Measurements from ENCODE around the gene SLC24A3.
A peak's percentile ranks its signal among the peaks of the same experiment; 100 is the strongest.

SLC24A3 gene

GRCh38 chr20:19712721-19713260 is 500.3 kb downstream of the SLC24A3 start:
- DNase-seq (ENCODE audit: low read depth in 2 of 2): no peak

GRCh38 chr20:19713822-19714578 is 501.6 kb downstream of the SLC24A3 start:
- DNase-seq (ENCODE audit: low read depth in 2 of 2): no peak

- no peak for DNase-seq (ENCODE audit: low read depth in 2 of 2)
These were observed 502.1 kb downstream of the SLC24A3 start for GRCh38 chr20:19714579-19714840.

GRCh38 chr20:19715986-19716385 is 503.5 kb downstream of the SLC24A3 start:
- no peak for DNase-seq (ENCODE audit: low read depth in 2 of 2)

- no peak for DNase-seq (ENCODE audit: low read depth in 2 of 2)
These were observed 506.4 kb downstream of the SLC24A3 start for GRCh38 chr20:19718880-19719279.

GRCh38 chr20:19720991-19721390 is 508.5 kb downstream of the SLC24A3 start:
- no peak for DNase-seq (ENCODE audit: low read depth in 2 of 2)

GRCh38 chr20:19723051-19723450 is 510.6 kb downstream of the SLC24A3 start:
- DNase-seq (ENCODE audit: low read depth in 2 of 2): no peak

GRCh38 chr20:19723813-19724430 is 511.5 kb downstream of the SLC24A3 start:
- no peak for DNase-seq (ENCODE audit: low read depth in 2 of 2)

GRCh38 chr20:19725373-19725772 is 512.9 kb downstream of the SLC24A3 start:
- no peak for DNase-seq (ENCODE audit: low read depth in 2 of 2)

- DNase-seq (ENCODE audit: low read depth in 2 of 2): no peak
These were observed 513.5 kb downstream of the SLC24A3 start for GRCh38 chr20:19725814-19726525.

- DNase-seq (ENCODE audit: low read depth in 2 of 2): no peak
These were observed 514.9 kb downstream of the SLC24A3 start for GRCh38 chr20:19727251-19727847.

GRCh38 chr20:19729672-19730071 is 517.2 kb downstream of the SLC24A3 start:
- no peak for DNase-seq (ENCODE audit: low read depth in 2 of 2)

GRCh38 chr20:19730706-19731105 is 518.3 kb downstream of the SLC24A3 start:
- no peak for DNase-seq (ENCODE audit: low read depth in 2 of 2)

- DNase-seq (ENCODE audit: low read depth in 2 of 2): no peak
These were observed 522.4 kb downstream of the SLC24A3 start for GRCh38 chr20:19734811-19735210.

- DNase-seq (ENCODE audit: low read depth in 2 of 2): peak in 1 of 2 donors; percentile 24
These were observed 523.0 kb downstream of the SLC24A3 start for GRCh38 chr20:19735446-19735845.

- no peak for DNase-seq (ENCODE audit: low read depth in 2 of 2)
These were observed 524.6 kb downstream of the SLC24A3 start for GRCh38 chr20:19737025-19737424.

GRCh38 chr20:19738951-19739350 is 526.5 kb downstream of the SLC24A3 start:
- no peak for DNase-seq (ENCODE audit: low read depth in 2 of 2)

- DNase-seq (ENCODE audit: low read depth in 2 of 2): no peak
These were observed 526.9 kb downstream of the SLC24A3 start for GRCh38 chr20:19739351-19739750.

GRCh38 chr20:19740512-19740911 is 528.1 kb downstream of the SLC24A3 start:
- no peak for DNase-seq (ENCODE audit: low read depth in 2 of 2)

GRCh38 chr20:19741924-19742323 is 529.5 kb downstream of the SLC24A3 start:
- no peak for DNase-seq (ENCODE audit: low read depth in 2 of 2)

- no peak for DNase-seq (ENCODE audit: low read depth in 2 of 2)
These were observed 530.7 kb downstream of the SLC24A3 start for GRCh38 chr20:19742974-19743639.

GRCh38 chr20:19743640-19743995 is 531.2 kb downstream of the SLC24A3 start:
- no peak for DNase-seq (ENCODE audit: low read depth in 2 of 2)
